SU-DHL-6 (cell line): Measurements from ENCODE around the gene SPATA16.

ENCODE experiments used
- EZH2phosphoT487 ChIP-seq: fragments of 200-600 bp; sonication (generic), shearing (Covaris generic); conservative IDR thresholded peaks from 2 replicates; pipeline ENCODE4 v1.6.1; 2018; ENCODE audit warnings: mild to moderate bottlenecking, antibody characterized with exemption, low read length, moderate library complexity, mixed read lengths
- TF ChIP-seq, protein P1 (sequence below): fragments of 200-600 bp; sonication (generic); IDR thresholded peaks from one replicate; pipeline ENCODE4 v1.5.1; 2017; ENCODE audit warnings: antibody characterized with exemption, mild to moderate bottlenecking, low read length, moderate library complexity; ENCODE audit not compliant: insufficient read depth, poor library complexity, severe bottlenecking

DNA sequence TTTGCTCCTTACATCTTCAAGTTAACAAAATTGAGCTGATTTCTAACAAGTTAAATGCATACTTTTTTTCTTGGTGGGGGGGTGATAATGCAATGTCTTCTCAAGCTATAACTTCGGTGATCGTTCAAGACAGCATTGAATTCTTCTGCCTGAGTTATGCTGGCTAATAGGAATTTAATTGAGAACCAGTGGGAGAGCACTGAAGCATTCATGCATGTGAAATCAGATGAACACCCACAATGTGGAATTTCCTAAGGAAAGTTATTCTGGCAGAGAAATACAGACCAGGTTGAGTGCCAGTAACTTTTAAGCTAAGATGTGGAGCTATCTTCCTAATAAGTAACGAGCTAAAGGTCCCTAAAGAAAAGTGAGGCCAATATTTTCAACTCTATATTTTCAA, 3.0 kb downstream of the SPATA16 start:
- TF ChIP-seq, protein P1, sequence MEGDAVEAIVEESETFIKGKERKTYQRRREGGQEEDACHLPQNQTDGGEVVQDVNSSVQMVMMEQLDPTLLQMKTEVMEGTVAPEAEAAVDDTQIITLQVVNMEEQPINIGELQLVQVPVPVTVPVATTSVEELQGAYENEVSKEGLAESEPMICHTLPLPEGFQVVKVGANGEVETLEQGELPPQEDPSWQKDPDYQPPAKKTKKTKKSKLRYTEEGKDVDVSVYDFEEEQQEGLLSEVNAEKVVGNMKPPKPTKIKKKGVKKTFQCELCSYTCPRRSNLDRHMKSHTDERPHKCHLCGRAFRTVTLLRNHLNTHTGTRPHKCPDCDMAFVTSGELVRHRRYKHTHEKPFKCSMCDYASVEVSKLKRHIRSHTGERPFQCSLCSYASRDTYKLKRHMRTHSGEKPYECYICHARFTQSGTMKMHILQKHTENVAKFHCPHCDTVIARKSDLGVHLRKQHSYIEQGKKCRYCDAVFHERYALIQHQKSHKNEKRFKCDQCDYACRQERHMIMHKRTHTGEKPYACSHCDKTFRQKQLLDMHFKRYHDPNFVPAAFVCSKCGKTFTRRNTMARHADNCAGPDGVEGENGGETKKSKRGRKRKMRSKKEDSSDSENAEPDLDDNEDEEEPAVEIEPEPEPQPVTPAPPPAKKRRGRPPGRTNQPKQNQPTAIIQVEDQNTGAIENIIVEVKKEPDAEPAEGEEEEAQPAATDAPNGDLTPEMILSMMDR = no peak
- no peak for TF ChIP-seq EZH2phosphoT487
